Epithelial cell of prostate (primary cell): ENCODE data around the gene PON3.
"Not testable (repeated sequence)": the region's sequence is repeated elsewhere in the genome, so short reads cannot be mapped to it uniquely, and the experiment has no call there.

Source experiments
- DNase-seq: peaks from one replicate; pipeline ENCODE4 v3.0.0-alpha.2; 2011; ENCODE audit warnings: low read depth, low spot score
- H3K27ac ChIP-seq: fragments of 450-650 bp; 2 replicates; pipeline ENCODE4 v1.5.1; 2017; ENCODE audit warnings: mild to moderate bottlenecking

The PON3 gene

GRCh38 chr7:95421000-95421846, 25.0 kb upstream of the PON3 start:
- H3K27ac ChIP-seq = no peak overlapping the region
- DNase-seq = no peak

GRCh38 chr7:95412075-95412474, 15.9 kb upstream of the PON3 start:
- DNase-seq = no peak

GRCh38 chr7:95411666-95412065, 15.5 kb upstream of the PON3 start:
- H3K27ac ChIP-seq = no peak overlapping the region
- no peak for DNase-seq

More at GRCh38 chr7:95412075-95412474, 15.9 kb upstream of the PON3 start:
- no peak overlapping the region for H3K27ac ChIP-seq

- H3K27ac ChIP-seq = no peak overlapping the region
- DNase-seq = no peak
These were observed 14.9 kb upstream of the PON3 start for GRCh38 chr7:95411036-95411435.

- no peak overlapping the region for H3K27ac ChIP-seq
- DNase-seq = no peak
These were observed 11.6 kb upstream of the PON3 start for GRCh38 chr7:95407751-95408150.

GRCh38 chr7:95405800-95406199, 9.6 kb upstream of the PON3 start:
- no peak for DNase-seq
- no peak overlapping the region for H3K27ac ChIP-seq

GRCh38 chr7:95405208-95405607, 9.0 kb upstream of the PON3 start:
- DNase-seq = no peak
- no peak overlapping the region for H3K27ac ChIP-seq

GRCh38 chr7:95404316-95404865, 8.2 kb upstream of the PON3 start:
- no peak overlapping the region for H3K27ac ChIP-seq
- no peak for DNase-seq

- DNase-seq = no peak
- no peak overlapping the region for H3K27ac ChIP-seq
These were observed 2.2 kb upstream of the PON3 start for GRCh38 chr7:95398155-95398940.

- no peak overlapping the region for H3K27ac ChIP-seq
- DNase-seq = no peak
These were observed 1.2 kb upstream of the PON3 start for GRCh38 chr7:95397381-95397780.

- no peak for DNase-seq
- H3K27ac ChIP-seq = no peak overlapping the region
These were observed 430 bp downstream of the PON3 start for GRCh38 chr7:95395755-95396135.

- no peak for DNase-seq
These were observed 1.8 kb downstream of the PON3 start for GRCh38 chr7:95394370-95394769.

GRCh38 chr7:95391761-95392160, 4.4 kb downstream of the PON3 start:
- no peak for DNase-seq
- no peak overlapping the region for H3K27ac ChIP-seq

More at GRCh38 chr7:95394370-95394769, 1.8 kb downstream of the PON3 start:
- H3K27ac ChIP-seq = no peak overlapping the region

- H3K27ac ChIP-seq = no peak overlapping the region
- DNase-seq = no peak
These were observed 6.7 kb downstream of the PON3 start for GRCh38 chr7:95389516-95389915.

GRCh38 chr7:95379457-95379856, 16.7 kb downstream of the PON3 start:
- DNase-seq, H3K27ac ChIP-seq: not testable (repeated sequence)

GRCh38 chr7:95376632-95377400, 19.4 kb downstream of the PON3 start:
- H3K27ac ChIP-seq = no peak overlapping the region
- no peak for DNase-seq

- no peak for DNase-seq
- H3K27ac ChIP-seq = no peak overlapping the region
These were observed 20.5 kb downstream of the PON3 start for GRCh38 chr7:95375591-95376257.

GRCh38 chr7:95373323-95373722, 22.9 kb downstream of the PON3 start:
- H3K27ac ChIP-seq = no peak overlapping the region
- no peak for DNase-seq

GRCh38 chr7:95368235-95368634, 27.9 kb downstream of the PON3 start:
- no peak for DNase-seq
- H3K27ac ChIP-seq = no peak overlapping the region

- DNase-seq = peak; percentile 53
These were observed 28.6 kb downstream of the PON3 start for GRCh38 chr7:95367606-95368005.

More at GRCh38 chr7:95367606-95368005, 28.6 kb downstream of the PON3 start:
- no peak overlapping the region for H3K27ac ChIP-seq
